Ishikawa (cell line): Measurements from ENCODE around the gene ASTN2.

Experiments used
- EP300 ChIP-seq: IDR thresholded peaks from 2 replicates; pipeline ENCODE4 v1.6.1; 2012; ENCODE audit warnings: borderline replicate concordance
- FOXM1 ChIP-seq: IDR thresholded peaks from 2 replicates; pipeline ENCODE4 v1.6.1; 2012; ENCODE audit warnings: low read depth, borderline replicate concordance
- MAX ChIP-seq: IDR thresholded peaks from 2 replicates; pipeline ENCODE4 v1.6.1; 2012
- RAD21 ChIP-seq: IDR thresholded peaks from 2 replicates; pipeline ENCODE4 v1.6.1; 2012; ENCODE audit warnings: low read depth
- TAF1 ChIP-seq: IDR thresholded peaks from 2 replicates; pipeline ENCODE4 v1.6.1; 2012; ENCODE audit warnings: low read depth, mild to moderate bottlenecking
- YY1 ChIP-seq: IDR thresholded peaks from 2 replicates; pipeline ENCODE4 v1.6.1; 2012; ENCODE audit warnings: low read depth
- TF ChIP-seq, protein P1 (sequence below): IDR thresholded peaks from 2 replicates; pipeline ENCODE4 v1.6.1; 2012; ENCODE audit warnings: low read depth, mild to moderate bottlenecking

- no peak for TF ChIP-seq TAF1
- TF ChIP-seq MAX = no peak
- no peak for TF ChIP-seq EP300
- TF ChIP-seq, protein P1, sequence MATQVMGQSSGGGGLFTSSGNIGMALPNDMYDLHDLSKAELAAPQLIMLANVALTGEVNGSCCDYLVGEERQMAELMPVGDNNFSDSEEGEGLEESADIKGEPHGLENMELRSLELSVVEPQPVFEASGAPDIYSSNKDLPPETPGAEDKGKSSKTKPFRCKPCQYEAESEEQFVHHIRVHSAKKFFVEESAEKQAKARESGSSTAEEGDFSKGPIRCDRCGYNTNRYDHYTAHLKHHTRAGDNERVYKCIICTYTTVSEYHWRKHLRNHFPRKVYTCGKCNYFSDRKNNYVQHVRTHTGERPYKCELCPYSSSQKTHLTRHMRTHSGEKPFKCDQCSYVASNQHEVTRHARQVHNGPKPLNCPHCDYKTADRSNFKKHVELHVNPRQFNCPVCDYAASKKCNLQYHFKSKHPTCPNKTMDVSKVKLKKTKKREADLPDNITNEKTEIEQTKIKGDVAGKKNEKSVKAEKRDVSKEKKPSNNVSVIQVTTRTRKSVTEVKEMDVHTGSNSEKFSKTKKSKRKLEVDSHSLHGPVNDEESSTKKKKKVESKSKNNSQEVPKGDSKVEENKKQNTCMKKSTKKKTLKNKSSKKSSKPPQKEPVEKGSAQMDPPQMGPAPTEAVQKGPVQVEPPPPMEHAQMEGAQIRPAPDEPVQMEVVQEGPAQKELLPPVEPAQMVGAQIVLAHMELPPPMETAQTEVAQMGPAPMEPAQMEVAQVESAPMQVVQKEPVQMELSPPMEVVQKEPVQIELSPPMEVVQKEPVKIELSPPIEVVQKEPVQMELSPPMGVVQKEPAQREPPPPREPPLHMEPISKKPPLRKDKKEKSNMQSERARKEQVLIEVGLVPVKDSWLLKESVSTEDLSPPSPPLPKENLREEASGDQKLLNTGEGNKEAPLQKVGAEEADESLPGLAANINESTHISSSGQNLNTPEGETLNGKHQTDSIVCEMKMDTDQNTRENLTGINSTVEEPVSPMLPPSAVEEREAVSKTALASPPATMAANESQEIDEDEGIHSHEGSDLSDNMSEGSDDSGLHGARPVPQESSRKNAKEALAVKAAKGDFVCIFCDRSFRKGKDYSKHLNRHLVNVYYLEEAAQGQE = no peak
- no peak for TF ChIP-seq YY1
- no peak for TF ChIP-seq FOXM1
- peak; percentile 21; the same call in 1 of the 2 replicates for TF ChIP-seq RAD21
Measured at GRCh38 chr9:117247266-117247665, 167.6 kb downstream of the ASTN2 start.
